Hepatocyte (in vitro differentiated cells): Measurements from ENCODE around the gene WASF2. TPM values are rescaled to one million over a fixed set of nuclear protein-coding genes. Genes with fewer than 3 reads are reported as not detected.

Source experiments
- DNase-seq: peaks from one replicate; pipeline ENCODE4 v3.0.0-alpha.2; 2016; ENCODE audit warnings: low spot score
- H2AFZ ChIP-seq: fragments of 200-600 bp; sonication (generic); 2 replicates; pipeline ENCODE4 v1.6.0; 2016; ENCODE audit warnings: antibody characterized with exemption, mild to moderate bottlenecking
- H3K27ac ChIP-seq: fragments of 200-600 bp; sonication (generic); 2 replicates; pipeline ENCODE4 v1.5.1; 2016; ENCODE audit warnings: mild to moderate bottlenecking
- H3K27me3 ChIP-seq: fragments of 200-600 bp; sonication (generic); 2 replicates; pipeline ENCODE4 v1.6.1; 2016
- H3K36me3 ChIP-seq: fragments of 200-600 bp; sonication (generic); replicated peaks from 2 replicates; pipeline ENCODE4 v1.5.1; 2016; ENCODE audit warnings: low read depth; ENCODE audit not compliant: insufficient read depth
- H3K4me1 ChIP-seq: fragments of 200-600 bp; sonication (generic); 2 replicates; pipeline ENCODE4 v1.5.1; 2016; ENCODE audit warnings: mild to moderate bottlenecking, moderate library complexity; ENCODE audit not compliant: insufficient read depth
- H3K4me2 ChIP-seq: fragments of 200-600 bp; sonication (generic); 2 replicates; pipeline ENCODE4 v1.6.0; 2016
- H3K4me3 ChIP-seq: fragments of 200-600 bp; sonication (generic); 2 replicates; pipeline ENCODE4 v1.5.1; 2016; ENCODE audit warnings: mild to moderate bottlenecking
- H3K79me2 ChIP-seq: fragments of 200-600 bp; sonication (generic); 2 replicates; pipeline ENCODE4 v1.6.0; 2017; ENCODE audit warnings: mild to moderate bottlenecking
- H3K9me2 ChIP-seq: fragments of 200-600 bp; sonication (generic); replicated peaks from 2 replicates; pipeline ENCODE4 v1.6.0; 2017; ENCODE audit warnings: mild to moderate bottlenecking; ENCODE audit not compliant: insufficient read depth
- H3K9me3 ChIP-seq: fragments of 200-600 bp; sonication (generic); 2 replicates; pipeline ENCODE4 v1.5.1; 2016; ENCODE audit warnings: low read depth, mild to moderate bottlenecking
- H4K20me1 ChIP-seq: fragments of 200-600 bp; sonication (generic); 2 replicates; pipeline ENCODE4 v1.6.0; 2016; ENCODE audit warnings: mild to moderate bottlenecking; ENCODE audit not compliant: insufficient read depth, poor library complexity, severe bottlenecking
- EZH2 ChIP-seq: fragments of 200-600 bp; sonication (generic); IDR thresholded peaks from 2 replicates; pipeline ENCODE4 v1.6.1; 2016; ENCODE audit warnings: antibody characterized with exemption, mild to moderate bottlenecking, borderline replicate concordance
- EZH2phosphoT487 ChIP-seq: fragments of 200-600 bp; sonication (generic); IDR thresholded peaks from one replicate; pipeline ENCODE4 v1.6.1; 2018; ENCODE audit warnings: antibody characterized with exemption, mild to moderate bottlenecking, low read depth, moderate library complexity; ENCODE audit not compliant: unreplicated experiment, severe bottlenecking
- whole genome bisulfite sequencing: methylation state at CpG from one replicate; pipeline ENCODE4 v1.1.6; 2016; ENCODE audit warnings: low lambda C conversion rate; ENCODE audit errors: missing lambda C conversion rate; 5-methylcytosine and 5-hydroxymethylcytosine counted together
- polyA plus RNA-seq: library from polyadenylated mRNA; unstranded; fragments of >200 nt; fragmentation: Nextera tagmentation; extraction: Ambion mirVana; gene quantifications from 2 replicates; pipeline ENCODE4 v1.2.1, GENCODE V29; 2016
- total RNA-seq: library from RNA; depleted of rRNA; stranded (reverse); fragments of >200 nt; gene quantifications from 2 replicates; pipeline ENCODE4 v1.2.3, GENCODE V29; 2014
- TF ChIP-seq, protein P1 (sequence below): fragments of 200-600 bp; sonication (generic); IDR thresholded peaks from 2 replicates; pipeline ENCODE4 v1.5.1; 2016; ENCODE audit warnings: antibody characterized with exemption, mild to moderate bottlenecking; ENCODE audit not compliant: poor library complexity

Gene WASF2
- total and polyA plus RNA-seq, 2 experiments from 2014 or later, result 28.5 to 45.6 TPM

DNA sequence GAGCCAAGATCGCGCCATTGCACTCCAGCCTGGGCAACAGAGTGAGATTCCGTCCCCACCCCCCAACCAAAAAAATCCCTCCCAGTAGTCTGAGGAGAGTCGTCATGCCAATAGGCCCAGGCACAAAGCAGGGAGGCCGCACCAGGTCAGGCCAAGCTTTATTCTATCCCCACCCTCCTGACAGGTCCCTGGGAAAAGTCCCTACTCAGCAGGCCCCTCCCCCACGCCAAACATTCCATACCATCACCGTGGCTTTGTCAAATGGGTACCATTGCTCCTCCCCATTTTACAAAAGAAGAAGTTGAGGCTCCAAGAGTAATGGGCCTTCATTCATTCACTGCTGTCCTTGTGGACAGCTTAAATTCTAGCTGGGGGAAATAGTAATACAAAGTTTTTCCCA is 92.2 kb downstream of the WASF2 start:
- Histone ChIP-seq H3K4me1 (peaks cover 3% of the 10 kb centered on the region), H3K27me3 (no peaks in the 10 kb centered on the region), H3K9me2 (no peaks in the 10 kb centered on the region), H3K27ac (no peak overlapping the region), H3K4me3 (no peak overlapping the region), H4K20me1 (no peaks in the 10 kb centered on the region), H3K36me3 (no peaks in the 10 kb centered on the region), H3K79me2 (no peaks in the 10 kb centered on the region), H3K4me2 (no peak overlapping the region), H3K9me3 (no peaks in the 10 kb centered on the region), H2AFZ (no peak overlapping the region)
- TF ChIP-seq EZH2phosphoT487, result no peak
- TF ChIP-seq EZH2, result no peak
- TF ChIP-seq, protein P1, sequence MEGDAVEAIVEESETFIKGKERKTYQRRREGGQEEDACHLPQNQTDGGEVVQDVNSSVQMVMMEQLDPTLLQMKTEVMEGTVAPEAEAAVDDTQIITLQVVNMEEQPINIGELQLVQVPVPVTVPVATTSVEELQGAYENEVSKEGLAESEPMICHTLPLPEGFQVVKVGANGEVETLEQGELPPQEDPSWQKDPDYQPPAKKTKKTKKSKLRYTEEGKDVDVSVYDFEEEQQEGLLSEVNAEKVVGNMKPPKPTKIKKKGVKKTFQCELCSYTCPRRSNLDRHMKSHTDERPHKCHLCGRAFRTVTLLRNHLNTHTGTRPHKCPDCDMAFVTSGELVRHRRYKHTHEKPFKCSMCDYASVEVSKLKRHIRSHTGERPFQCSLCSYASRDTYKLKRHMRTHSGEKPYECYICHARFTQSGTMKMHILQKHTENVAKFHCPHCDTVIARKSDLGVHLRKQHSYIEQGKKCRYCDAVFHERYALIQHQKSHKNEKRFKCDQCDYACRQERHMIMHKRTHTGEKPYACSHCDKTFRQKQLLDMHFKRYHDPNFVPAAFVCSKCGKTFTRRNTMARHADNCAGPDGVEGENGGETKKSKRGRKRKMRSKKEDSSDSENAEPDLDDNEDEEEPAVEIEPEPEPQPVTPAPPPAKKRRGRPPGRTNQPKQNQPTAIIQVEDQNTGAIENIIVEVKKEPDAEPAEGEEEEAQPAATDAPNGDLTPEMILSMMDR, result no peak
- DNase-seq, result no peak
- WGBS, result 74% methylated on average over 7 of the region's 7 CpGs

DNA sequence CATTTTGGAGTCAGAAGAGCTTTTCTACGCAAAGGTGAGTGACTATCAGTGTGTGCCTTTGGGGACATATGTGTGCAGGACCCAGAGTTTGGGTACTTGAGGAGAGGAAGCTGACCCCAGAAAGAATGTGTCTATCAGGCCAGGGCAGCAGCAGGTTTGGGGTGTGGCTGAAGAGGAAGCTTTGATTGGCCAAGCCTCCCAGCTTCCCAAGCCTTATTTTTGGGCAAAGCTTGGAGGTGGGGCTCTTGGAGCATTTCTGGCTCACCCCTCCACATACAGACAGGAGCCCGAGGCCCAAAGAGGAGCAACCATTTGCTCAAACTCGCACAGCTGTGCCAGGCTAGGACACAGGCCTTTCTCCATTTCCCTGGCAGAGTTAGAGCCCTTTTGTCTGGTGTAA is 92.9 kb downstream of the WASF2 start:
- no peaks in the 10 kb centered on the region for H3K9me2 ChIP-seq
- H3K4me2 ChIP-seq, result no peak overlapping the region
- TF ChIP-seq, protein P1, result no peak
- TF ChIP-seq EZH2phosphoT487, result no peak
- TF ChIP-seq EZH2, result no peak
- H4K20me1 ChIP-seq, result no peaks in the 10 kb centered on the region
- H3K36me3 ChIP-seq, result no peaks in the 10 kb centered on the region
- 90% methylated on average over 3 of the region's 3 CpGs for WGBS
- H3K9me3 ChIP-seq, result no peaks in the 10 kb centered on the region
- no peak for DNase-seq
- peaks cover under 1% of the 10 kb centered on the region for H3K4me1 ChIP-seq
- no peaks in the 10 kb centered on the region for H3K79me2 ChIP-seq
- H3K27ac ChIP-seq, result no peak overlapping the region
- H3K27me3 ChIP-seq, result no peaks in the 10 kb centered on the region
- no peak overlapping the region for H2AFZ ChIP-seq
- no peak overlapping the region for H3K4me3 ChIP-seq

DNA sequence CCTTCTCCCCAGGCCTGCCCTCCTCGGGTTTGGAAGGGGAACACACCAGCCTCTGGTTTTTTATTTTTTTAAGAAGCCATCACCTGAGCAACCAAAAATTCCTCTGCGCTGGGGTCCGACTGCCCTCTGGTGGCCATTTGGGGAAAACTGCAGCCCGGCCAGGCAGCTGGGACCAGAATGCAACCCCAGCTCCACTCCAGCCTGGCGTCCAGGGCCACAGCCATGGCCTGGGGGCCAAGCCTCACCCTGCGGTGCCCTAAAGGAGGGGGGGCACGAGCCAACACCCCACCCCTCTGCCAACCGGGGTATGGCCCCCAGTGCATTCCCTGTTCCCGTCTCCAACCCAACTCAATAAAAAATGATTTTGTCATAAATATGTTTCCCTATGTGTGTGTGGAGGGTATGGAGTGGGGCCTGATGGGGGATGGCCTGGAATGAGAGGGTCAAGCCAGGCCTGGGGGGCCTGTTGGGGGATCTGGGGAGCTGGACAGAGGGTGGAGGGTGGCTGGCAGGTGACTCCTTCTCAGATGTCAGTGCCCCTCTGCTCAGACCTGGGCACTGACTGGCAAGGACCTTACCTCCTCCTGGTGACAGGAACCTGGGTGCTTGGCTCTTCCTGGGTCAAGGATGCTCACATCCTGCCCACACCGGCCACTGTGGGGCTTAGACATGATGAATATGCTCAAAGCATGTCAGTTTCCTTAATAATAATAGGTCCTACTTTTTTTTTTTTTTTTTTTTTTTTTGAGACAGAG is 94.3 kb downstream of the WASF2 start:
- no peak overlapping the region for H3K27ac ChIP-seq
- H3K36me3 ChIP-seq, result no peaks in the 10 kb centered on the region
- no peaks in the 10 kb centered on the region for H3K9me3 ChIP-seq
- H2AFZ ChIP-seq, result no peak overlapping the region
- no peaks in the 10 kb centered on the region for H3K27me3 ChIP-seq
- TF ChIP-seq, protein P1, result peak; percentile 98
- TF ChIP-seq EZH2phosphoT487, result no peak
- no peaks in the 10 kb centered on the region for H4K20me1 ChIP-seq
- DNase-seq, result peak; percentile 79
- H3K4me3 ChIP-seq, result no peak overlapping the region
- WGBS, result 14% methylated on average over 10 of the region's 10 CpGs
- H3K4me1 ChIP-seq, result peaks cover 8% of the 10 kb centered on the region
- no peak overlapping the region for H3K4me2 ChIP-seq
- no peaks in the 10 kb centered on the region for H3K9me2 ChIP-seq
- H3K79me2 ChIP-seq, result no peaks in the 10 kb centered on the region
